MM.1S (cell line): Measurements from ENCODE around the gene RAD54L2.

ENCODE experiments used
- CTCF ChIP-seq: fragments of 300-600 bp; sonication (generic); IDR thresholded peaks from 2 replicates; pipeline ENCODE4 v1.5.1; 2016; ENCODE audit warnings: antibody characterized with exemption, low read length, mixed read lengths
- EZH2 ChIP-seq: fragments of 300-600 bp; sonication (generic); optimal IDR thresholded peaks from 2 replicates; pipeline ENCODE3; 2017; ENCODE audit warnings: low read depth, mild to moderate bottlenecking, antibody characterized with exemption, low read length, mixed read lengths
- EZH2phosphoT487 ChIP-seq: fragments of 300-600 bp; sonication (generic); IDR thresholded peaks from 2 replicates; pipeline ENCODE4 v1.6.1; 2018; ENCODE audit warnings: antibody characterized with exemption, low read length

- TF ChIP-seq CTCF (peak; percentile 94), EZH2 (no peak), EZH2phosphoT487 (no peak)
Observed at GRCh38 chr3:51501833-51502561, 36.5 kb upstream of the RAD54L2 start.
